HepG2 (cell line): ENCODE measurements around the gene COL5A1. TPM values are rescaled to one million over a fixed set of nuclear protein-coding genes. Genes with fewer than 3 reads are reported as not detected.

Experiments
- AKAP8 ChIP-seq: sonication (generic); formaldehyde crosslinking; IDR thresholded peaks from 2 replicates; pipeline ENCODE4 v1.5.1; 2020; ENCODE audit warnings: mild to moderate bottlenecking, missing genetic modification reagents
- ATAD3A ChIP-seq: sonication (generic); formaldehyde crosslinking; IDR thresholded peaks from 2 replicates; pipeline ENCODE4 v1.4.0; 2020; ENCODE audit warnings: missing genetic modification reagents
- NR2F1 ChIP-seq, 2 experiments: fragments of 450-650 bp in 1 of 2; formaldehyde crosslinking in 1 of 2; IDR thresholded peaks; 2 replicates each; pipeline versions ENCODE4 v1.5.0 to v1.6.1; 2016 to 2020; ENCODE audit warnings: mild to moderate bottlenecking in 1 of 2, missing compliant biosample characterization in 1 of 2, missing genetic modification reagents in 1 of 2, moderate library complexity in 1 of 2
- RBM39 ChIP-seq: fragments of 200-400 bp; formaldehyde crosslinking; IDR thresholded peaks from one replicate; pipeline ENCODE4 v1.6.1; 2018; ENCODE audit warnings: antibody characterized with exemption, mild to moderate bottlenecking, low read depth, low read length; ENCODE audit not compliant: poor library complexity, severe bottlenecking
- RCOR2 ChIP-seq: IDR thresholded peaks from 2 replicates; pipeline ENCODE4 v1.6.1; 2016; ENCODE audit warnings: missing biosample characterization, missing genetic modification reagents
- RXRB ChIP-seq: IDR thresholded peaks from 2 replicates; pipeline ENCODE4 v1.6.1; 2016; ENCODE audit warnings: borderline replicate concordance, missing genetic modification reagents, missing compliant biosample characterization
- ZMAT3 ChIP-seq: sonication (generic); formaldehyde crosslinking; conservative IDR thresholded peaks from 2 replicates; pipeline ENCODE4 v1.7.0; 2021; ENCODE audit warnings: missing genetic modification reagents
- ZNF605 ChIP-seq: sonication (generic); formaldehyde crosslinking; IDR thresholded peaks from 2 replicates; pipeline ENCODE4 v1.8.0; 2022; ENCODE audit warnings: mild to moderate bottlenecking, missing genetic modification reagents
- polyA plus RNA-seq, 8 experiments: library from polyadenylated mRNA; depleted of rRNA in 3 of 8; stranded (reverse) in 7 of 8; unstranded in 1 of 8; fragments of >200 nt; fragmentation: Illumina TruSeq in 4 of 8; extraction: Trizol in 4 of 8; gene quantifications; 2 replicates each; pipeline versions ENCODE4 v1.2.1 to v1.2.3, GENCODE V29; 2011 to 2016; ENCODE audit warnings: low read depth in 4 of 8, missing spikeins in 1 of 8, mixed read lengths in 1 of 8; ENCODE audit not compliant: insufficient read depth in 1 of 8
- total RNA-seq, 5 experiments: library from RNA; depleted of rRNA; stranded (reverse); fragments of >200 nt; fragmentation: Illumina TruSeq; extraction: Trizol; gene quantifications; 2 replicates each; pipeline ENCODE4 v1.2.3, GENCODE V29; 2016; ENCODE audit warnings: low read depth in 1 of 5
- TF ChIP-seq, protein P1 (sequence below): sonication (generic); formaldehyde crosslinking; IDR thresholded peaks from 2 replicates; pipeline ENCODE4 v1.4.0; 2020; ENCODE audit warnings: missing genetic modification reagents
- TF ChIP-seq, protein P2 (sequence below): sonication (generic); formaldehyde crosslinking; IDR thresholded peaks from 2 replicates; pipeline ENCODE4 v1.5.0; 2020; ENCODE audit warnings: missing genetic modification reagents
- TF ChIP-seq, protein P3 (sequence below): sonication (generic); formaldehyde crosslinking; IDR thresholded peaks from 2 replicates; pipeline ENCODE4 v1.5.0; 2020; ENCODE audit warnings: missing genetic modification reagents, mild to moderate bottlenecking, borderline replicate concordance

COL5A1 gene
- total and polyA plus RNA-seq, 2 of the 13 experiments (the other 11 are each of a cell fraction or from before 2014, with no cell fraction given): not detected

DNA sequence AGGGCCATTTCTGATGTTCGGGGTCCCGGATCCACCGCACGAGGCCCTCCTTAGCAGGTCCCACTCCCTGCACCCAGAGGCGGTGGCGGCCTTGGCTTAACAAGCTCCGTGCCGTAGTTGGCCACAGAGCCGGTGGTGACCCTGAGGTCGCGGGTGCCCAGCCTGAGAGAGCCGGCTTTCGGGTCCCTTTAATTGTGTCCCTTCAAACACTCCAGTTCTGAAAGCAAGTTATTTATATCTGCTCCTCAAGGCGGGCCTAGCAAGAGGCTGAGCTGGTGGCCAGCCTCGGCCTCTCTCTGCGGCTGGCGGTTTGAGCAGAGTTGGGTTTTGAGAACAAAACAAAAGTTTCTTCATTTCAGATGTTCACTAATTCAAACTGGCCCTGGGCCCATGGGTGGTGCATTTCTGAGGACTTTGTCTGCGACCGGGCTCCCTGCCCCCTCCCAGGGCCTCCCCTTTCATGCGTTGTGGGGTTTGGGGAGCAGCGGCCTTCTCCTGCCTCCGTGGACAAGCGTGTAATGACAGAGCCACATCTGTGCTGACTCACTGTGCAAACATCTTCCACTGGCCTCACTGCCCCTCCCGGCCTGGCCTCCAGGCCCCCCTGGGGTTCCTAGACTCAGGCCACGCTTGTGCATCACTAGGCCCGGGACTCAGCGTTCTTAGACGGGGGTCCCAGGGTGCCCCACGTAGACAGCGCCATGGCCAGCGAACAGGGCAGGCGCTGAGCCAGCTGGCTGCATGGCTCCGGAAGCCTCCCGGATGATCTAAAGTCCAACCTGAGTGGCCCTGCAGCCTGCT, 49.4 kb upstream of the COL5A1 start (continued):
- TF ChIP-seq ZMAT3 (CRISPR knock-in tag) (no peak), RCOR2 (CRISPR knock-in tag) (no peak), AKAP8 (CRISPR knock-in tag) (no peak), ATAD3A (CRISPR knock-in tag) (no peak), RXRB (CRISPR knock-in tag) (no peak), ZNF605 (no peak), NR2F1 (CRISPR knock-in tag; IDR thresholded peaks at IDR 0.05) (no peak), RBM39 (no peak)
- TF ChIP-seq, protein P1, sequence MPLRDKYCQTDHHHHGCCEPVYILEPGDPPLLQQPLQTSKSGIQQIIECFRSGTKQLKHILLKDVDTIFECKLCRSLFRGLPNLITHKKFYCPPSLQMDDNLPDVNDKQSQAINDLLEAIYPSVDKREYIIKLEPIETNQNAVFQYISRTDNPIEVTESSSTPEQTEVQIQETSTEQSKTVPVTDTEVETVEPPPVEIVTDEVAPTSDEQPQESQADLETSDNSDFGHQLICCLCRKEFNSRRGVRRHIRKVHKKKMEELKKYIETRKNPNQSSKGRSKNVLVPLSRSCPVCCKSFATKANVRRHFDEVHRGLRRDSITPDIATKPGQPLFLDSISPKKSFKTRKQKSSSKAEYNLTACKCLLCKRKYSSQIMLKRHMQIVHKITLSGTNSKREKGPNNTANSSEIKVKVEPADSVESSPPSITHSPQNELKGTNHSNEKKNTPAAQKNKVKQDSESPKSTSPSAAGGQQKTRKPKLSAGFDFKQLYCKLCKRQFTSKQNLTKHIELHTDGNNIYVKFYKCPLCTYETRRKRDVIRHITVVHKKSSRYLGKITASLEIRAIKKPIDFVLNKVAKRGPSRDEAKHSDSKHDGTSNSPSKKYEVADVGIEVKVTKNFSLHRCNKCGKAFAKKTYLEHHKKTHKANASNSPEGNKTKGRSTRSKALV (CRISPR knock-in tag): no peak
- TF ChIP-seq, protein P2, sequence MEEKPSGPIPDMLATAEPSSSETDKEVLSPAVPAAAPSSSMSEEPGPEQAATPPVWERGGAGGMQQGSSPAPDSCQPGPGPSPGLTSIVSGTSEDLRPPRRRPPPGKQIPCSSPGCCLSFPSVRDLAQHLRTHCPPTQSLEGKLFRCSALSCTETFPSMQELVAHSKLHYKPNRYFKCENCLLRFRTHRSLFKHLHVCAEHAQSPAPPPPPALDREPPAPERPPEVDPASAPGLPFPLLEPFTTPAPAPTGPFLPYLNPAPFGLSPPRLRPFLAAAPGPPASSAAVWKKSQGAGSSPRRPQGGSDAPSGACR (CRISPR knock-in tag): 0 out of 2 replicates have a peak, but pooled peaks have one; percentile 48
- TF ChIP-seq, protein P3, sequence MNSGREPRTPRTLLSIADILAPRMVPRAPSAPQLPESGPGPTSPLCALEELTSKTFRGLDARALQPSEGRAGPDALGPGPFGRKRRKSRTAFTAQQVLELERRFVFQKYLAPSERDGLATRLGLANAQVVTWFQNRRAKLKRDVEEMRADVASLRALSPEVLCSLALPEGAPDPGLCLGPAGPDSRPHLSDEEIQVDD (CRISPR knock-in tag): no peak
- TF ChIP-seq, all 625 proteins: peak for 49
